ENCODE data around the gene ZC3H6. TPM values are rescaled to one million over a fixed set of nuclear protein-coding genes. Genes with fewer than 3 reads are reported as not detected.
"Not testable (repeated sequence)": the region's sequence is repeated elsewhere in the genome, so short reads cannot be mapped to it uniquely, and the experiment has no call there.

Gene ZC3H6
- total RNA-seq, 4 donors from 2014 or later = 2.8 to 13.0 (median 8.5) TPM

GRCh38 chr2:112343827-112344585 lies 68.6 kb downstream of the ZC3H6 start:
- TF ChIP-seq CTCF (IDR thresholded peaks at IDR 0.05) = no peak
- TF ChIP-seq EP300 (IDR thresholded peaks at IDR 0.05; ENCODE audit: low read depth) = no peak
- no peak for TF ChIP-seq POLR2A (IDR thresholded peaks at IDR 0.05)
- TF ChIP-seq POLR2AphosphoS5 (IDR thresholded peaks at IDR 0.05) = no peak
- no peaks in the 10 kb centered on the region for H3K4me1 ChIP-seq
- no peaks in the 10 kb centered on the region for H3K36me3 ChIP-seq
- H3K27me3 ChIP-seq = no peaks in the 10 kb centered on the region
- 56 to 60% methylated on average over 1 of the region's 1 CpG for WGBS, 2 donors (ENCODE audit: low coverage in 1 of 2)
- intact Hi-C loops (cut with DNase I; ENCODE audit: low total_unique reads) (no loop called here), in situ Hi-C loops (cut with MboI; ENCODE audit: low pct_ligation_motif_present in 1 of 4, low pct_unique_long_range_greater_than_20kb in 1 of 4, low sequenced_read_pairs in 3 of 4) (no loop called here)
- no peaks in the 10 kb centered on the region for H3K9me3 ChIP-seq
- no peak for DNase-seq
- no peak overlapping the region for H3K4me3 ChIP-seq
- no peak overlapping the region for H3K27ac ChIP-seq

- no peaks in the 10 kb centered on the region for H3K4me1 ChIP-seq
- intact Hi-C loops (cut with DNase I; ENCODE audit: low total_unique reads) (no loop called here), in situ Hi-C loops (cut with MboI; ENCODE audit: low pct_ligation_motif_present in 1 of 4, low pct_unique_long_range_greater_than_20kb in 1 of 4, low sequenced_read_pairs in 3 of 4) (no loop called here)
- no peaks in the 10 kb centered on the region for H3K9me3 ChIP-seq
- H3K4me3 ChIP-seq = no peak overlapping the region
- H3K27ac ChIP-seq = no peak overlapping the region
- DNase-seq = no peak
- WGBS, 2 donors (ENCODE audit: low coverage in 1 of 2) = 91 to 93% methylated on average over 24 to 30 of the region's 30 CpGs
- TF ChIP-seq POLR2A (IDR thresholded peaks at IDR 0.05) (no peak), EP300 (IDR thresholded peaks at IDR 0.05; ENCODE audit: low read depth) (no peak), POLR2AphosphoS5 (IDR thresholded peaks at IDR 0.05) (no peak), CTCF (IDR thresholded peaks at IDR 0.05) (no peak)
- H3K36me3 ChIP-seq = no peaks in the 10 kb centered on the region
- no peaks in the 10 kb centered on the region for H3K27me3 ChIP-seq
Observed at GRCh38 chr2:112345030-112346027, 69.9 kb downstream of the ZC3H6 start.

- H3K27me3 ChIP-seq; H3K4me1 ChIP-seq; H3K36me3 ChIP-seq; in situ Hi-C loops (cut with MboI; ENCODE audit: low pct_ligation_motif_present in 1 of 4, low pct_unique_long_range_greater_than_20kb in 1 of 4, low sequenced_read_pairs in 3 of 4); H3K27ac ChIP-seq; DNase-seq; intact Hi-C loops (cut with DNase I; ENCODE audit: low total_unique reads); H3K9me3 ChIP-seq; H3K4me3 ChIP-seq: not testable (repeated sequence)
- 80 to 92% methylated on average over 1 to 2 of the region's 2 CpGs for whole genome bisulfite sequencing, 2 donors (ENCODE audit: low coverage in 1 of 2)
Observed at GRCh38 chr2:112352292-112352691, 76.9 kb downstream of the ZC3H6 start.

- H3K9me3 ChIP-seq; H3K4me3 ChIP-seq; H3K36me3 ChIP-seq; DNase-seq; H3K27ac ChIP-seq; in situ Hi-C loops (cut with MboI; ENCODE audit: low pct_ligation_motif_present in 1 of 4, low pct_unique_long_range_greater_than_20kb in 1 of 4, low sequenced_read_pairs in 3 of 4); intact Hi-C loops (cut with DNase I; ENCODE audit: low total_unique reads); H3K27me3 ChIP-seq; H3K4me1 ChIP-seq: not testable (repeated sequence)
- WGBS, 2 donors (ENCODE audit: low coverage in 1 of 2) = 92 to 97% methylated on average over 5 to 15 of the region's 25 CpGs
Observed at GRCh38 chr2:112352809-112353603, 77.6 kb downstream of the ZC3H6 start.

- H3K9me3 ChIP-seq; H3K4me1 ChIP-seq; DNase-seq; in situ Hi-C loops (cut with MboI; ENCODE audit: low pct_ligation_motif_present in 1 of 4, low pct_unique_long_range_greater_than_20kb in 1 of 4, low sequenced_read_pairs in 3 of 4); H3K36me3 ChIP-seq; H3K27me3 ChIP-seq; intact Hi-C loops (cut with DNase I; ENCODE audit: low total_unique reads); H3K27ac ChIP-seq; H3K4me3 ChIP-seq: not testable (repeated sequence)
- 60 to 92% methylated on average over 2 of the region's 2 CpGs for WGBS, 2 donors (ENCODE audit: low coverage in 1 of 2)
Observed at GRCh38 chr2:112354335-112354734, 78.9 kb downstream of the ZC3H6 start.

GRCh38 chr2:112360055-112360454 lies 84.7 kb downstream of the ZC3H6 start:
- H3K36me3 ChIP-seq; H3K4me1 ChIP-seq; H3K4me3 ChIP-seq; H3K27ac ChIP-seq; in situ Hi-C loops (cut with MboI; ENCODE audit: low pct_ligation_motif_present in 1 of 4, low pct_unique_long_range_greater_than_20kb in 1 of 4, low sequenced_read_pairs in 3 of 4); intact Hi-C loops (cut with DNase I; ENCODE audit: low total_unique reads); DNase-seq; H3K27me3 ChIP-seq; H3K9me3 ChIP-seq: not testable (repeated sequence)
- 90 to 91% methylated on average over 2 to 7 of the region's 7 CpGs for WGBS, 2 donors (ENCODE audit: low coverage in 1 of 2)
